GM18499 (cell line): Measurements from ENCODE around the gene FASLG.
A peak's percentile ranks its signal among the peaks of the same experiment; 100 is the strongest.
"Not testable (repeated sequence)": the region's sequence is repeated elsewhere in the genome, so short reads cannot be mapped to it uniquely, and the experiment has no call there.

ENCODE experiments used
- ATAC-seq: cut with Tn5 transposase; IDR thresholded peaks from one replicate; pipeline ENCODE4 v1.9.1; 2021; ENCODE audit warnings: moderate number of reproducible peaks; ENCODE audit not compliant: insufficient read depth, unreplicated experiment

Gene FASLG

GRCh38 chr1:172679000-172679772 is 20.3 kb downstream of the FASLG start:
- no peak for ATAC-seq

- no peak for ATAC-seq
Observed at GRCh38 chr1:172680244-172680643, 21.3 kb downstream of the FASLG start.

- no peak for ATAC-seq
Observed at GRCh38 chr1:172680733-172681275, 21.9 kb downstream of the FASLG start.

GRCh38 chr1:172682812-172683211 is 23.9 kb downstream of the FASLG start:
- ATAC-seq, result no peak

GRCh38 chr1:172686143-172686542 is 27.2 kb downstream of the FASLG start:
- ATAC-seq, result no peak

GRCh38 chr1:172688428-172689085 is 29.7 kb downstream of the FASLG start:
- not testable (repeated sequence) for ATAC-seq

GRCh38 chr1:172690925-172691324 is 32.0 kb downstream of the FASLG start:
- not testable (repeated sequence) for ATAC-seq

GRCh38 chr1:172697534-172698002 is 38.7 kb downstream of the FASLG start:
- ATAC-seq, result no peak

GRCh38 chr1:172698224-172698623 is 39.3 kb downstream of the FASLG start:
- no peak for ATAC-seq

- peak; percentile 72 for ATAC-seq
Observed at GRCh38 chr1:172699111-172699510, 40.2 kb downstream of the FASLG start.

GRCh38 chr1:172699695-172700227 is 40.9 kb downstream of the FASLG start:
- no peak for ATAC-seq

GRCh38 chr1:172700556-172700955 is 41.7 kb downstream of the FASLG start:
- no peak for ATAC-seq

GRCh38 chr1:172704001-172704400 is 45.1 kb downstream of the FASLG start:
- ATAC-seq, result no peak

GRCh38 chr1:172704420-172705210 is 45.7 kb downstream of the FASLG start:
- no peak for ATAC-seq

GRCh38 chr1:172708452-172708851 is 49.5 kb downstream of the FASLG start:
- ATAC-seq, result no peak

GRCh38 chr1:172711558-172711957 is 52.7 kb downstream of the FASLG start:
- ATAC-seq, result no peak

GRCh38 chr1:172713466-172713865 is 54.6 kb downstream of the FASLG start:
- ATAC-seq, result no peak
